Measurements from ENCODE around the gene KIF1A. TPM values are rescaled to one million over a fixed set of nuclear protein-coding genes. Genes with fewer than 3 reads are reported as not detected.
A peak's percentile ranks its signal among the peaks of the same experiment; 100 is the strongest.

Gene KIF1A
- total RNA-seq, 1 donor from 2014 or later = 90.9 TPM

DNA sequence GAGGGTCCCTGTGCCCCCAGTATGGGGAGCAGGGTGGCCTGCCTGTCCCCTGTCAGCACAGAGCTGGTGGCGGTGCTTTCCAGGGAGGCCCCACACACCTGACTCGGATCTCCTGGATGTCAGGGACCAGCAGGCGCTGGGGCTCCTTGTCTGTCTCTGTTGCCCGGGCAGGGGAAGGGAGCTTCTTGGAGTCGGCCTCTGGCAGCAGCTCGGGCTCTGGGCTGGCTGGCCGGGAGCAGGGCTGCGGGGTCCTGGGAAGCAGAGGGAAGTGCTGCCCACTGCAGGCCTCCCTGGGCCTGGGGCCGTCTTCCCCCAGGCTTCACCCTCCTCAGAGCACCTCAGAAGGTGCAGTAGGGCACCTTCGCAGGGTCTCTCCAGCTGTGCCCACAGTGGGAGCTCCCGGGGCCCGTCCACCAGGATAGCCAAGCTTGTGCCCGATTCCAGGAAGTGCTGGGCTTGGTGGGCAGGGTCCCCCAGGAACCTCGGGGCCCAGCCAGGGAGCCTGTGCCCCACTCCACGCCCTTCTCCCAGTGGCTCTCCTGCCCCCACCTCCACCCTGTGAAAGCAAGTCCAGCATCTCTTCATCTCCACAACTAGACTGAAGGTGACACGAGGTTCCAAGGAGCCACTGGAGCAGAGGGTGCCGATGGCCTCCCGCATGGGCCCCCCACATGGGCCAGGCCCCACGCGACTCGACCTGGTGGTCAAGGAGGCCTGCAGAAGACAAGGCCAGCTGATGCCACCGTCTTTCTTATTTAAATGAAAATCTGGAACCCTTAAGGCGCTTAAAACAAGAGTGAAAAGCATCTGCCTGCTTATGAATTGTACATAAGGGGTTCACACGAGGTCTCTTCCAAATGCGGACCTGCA is 100.1 kb downstream of the KIF1A start:
- no peaks in the 10 kb centered on the region for H3K36me3 Mint-ChIP-seq (ENCODE audit: low read depth)
- TF ChIP-seq, protein P1, sequence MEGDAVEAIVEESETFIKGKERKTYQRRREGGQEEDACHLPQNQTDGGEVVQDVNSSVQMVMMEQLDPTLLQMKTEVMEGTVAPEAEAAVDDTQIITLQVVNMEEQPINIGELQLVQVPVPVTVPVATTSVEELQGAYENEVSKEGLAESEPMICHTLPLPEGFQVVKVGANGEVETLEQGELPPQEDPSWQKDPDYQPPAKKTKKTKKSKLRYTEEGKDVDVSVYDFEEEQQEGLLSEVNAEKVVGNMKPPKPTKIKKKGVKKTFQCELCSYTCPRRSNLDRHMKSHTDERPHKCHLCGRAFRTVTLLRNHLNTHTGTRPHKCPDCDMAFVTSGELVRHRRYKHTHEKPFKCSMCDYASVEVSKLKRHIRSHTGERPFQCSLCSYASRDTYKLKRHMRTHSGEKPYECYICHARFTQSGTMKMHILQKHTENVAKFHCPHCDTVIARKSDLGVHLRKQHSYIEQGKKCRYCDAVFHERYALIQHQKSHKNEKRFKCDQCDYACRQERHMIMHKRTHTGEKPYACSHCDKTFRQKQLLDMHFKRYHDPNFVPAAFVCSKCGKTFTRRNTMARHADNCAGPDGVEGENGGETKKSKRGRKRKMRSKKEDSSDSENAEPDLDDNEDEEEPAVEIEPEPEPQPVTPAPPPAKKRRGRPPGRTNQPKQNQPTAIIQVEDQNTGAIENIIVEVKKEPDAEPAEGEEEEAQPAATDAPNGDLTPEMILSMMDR (conservative IDR thresholded peaks at IDR 0.05) = no peak
- H3K27ac Mint-ChIP-seq (ENCODE audit: unreplicated experiment) = peak overlapping the region; percentile 9
- no peaks in the 10 kb centered on the region for H3K9me3 Mint-ChIP-seq
- H3K4me1 Mint-ChIP-seq = no peaks in the 10 kb centered on the region
- no peak overlapping the region for H3K4me3 Mint-ChIP-seq
- no peaks in the 10 kb centered on the region for H3K27me3 Mint-ChIP-seq (ENCODE audit: low read depth)
- no peak for DNase-seq (ENCODE audit: low read depth, low spot score)

DNA sequence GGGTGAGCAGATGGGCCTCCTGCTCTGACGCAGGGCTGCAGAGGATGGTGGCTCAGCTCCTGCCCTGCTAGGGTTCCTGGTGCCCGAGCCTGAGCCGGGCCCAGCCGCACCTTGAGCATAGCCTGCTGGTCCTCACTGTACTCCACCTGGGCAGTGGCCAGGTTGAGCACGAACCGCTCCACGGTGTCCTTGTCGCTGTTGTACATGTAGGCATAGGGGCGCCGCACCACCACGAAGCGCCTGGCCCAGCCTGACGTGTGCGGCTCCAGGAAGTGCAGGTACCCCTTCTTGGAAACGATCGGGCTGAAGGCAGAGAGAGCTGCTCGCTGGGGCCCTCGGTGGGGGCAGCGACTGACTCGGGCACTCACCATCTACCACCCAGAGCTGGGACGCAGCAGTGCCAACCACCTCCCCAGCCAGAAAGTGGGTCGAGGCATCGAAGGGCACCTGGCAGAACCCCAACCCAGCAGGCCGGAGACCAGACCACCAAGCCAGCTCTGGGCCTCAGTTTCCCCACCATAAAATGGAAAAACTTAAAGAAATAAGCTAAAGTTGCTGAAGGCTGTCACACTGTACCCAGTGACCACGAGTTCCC is 101.0 kb downstream of the KIF1A start:
- Mint-ChIP-seq H3K9me3 (no peaks in the 10 kb centered on the region), H3K4me1 (no peaks in the 10 kb centered on the region), H3K27ac (ENCODE audit: unreplicated experiment) (no peak overlapping the region), H3K36me3 (ENCODE audit: low read depth) (no peaks in the 10 kb centered on the region), H3K27me3 (ENCODE audit: low read depth) (no peaks in the 10 kb centered on the region), H3K4me3 (no peak overlapping the region)
- TF ChIP-seq, protein P1 (conservative IDR thresholded peaks at IDR 0.05) = no peak
- DNase-seq (ENCODE audit: low read depth, low spot score) = no peak

DNA sequence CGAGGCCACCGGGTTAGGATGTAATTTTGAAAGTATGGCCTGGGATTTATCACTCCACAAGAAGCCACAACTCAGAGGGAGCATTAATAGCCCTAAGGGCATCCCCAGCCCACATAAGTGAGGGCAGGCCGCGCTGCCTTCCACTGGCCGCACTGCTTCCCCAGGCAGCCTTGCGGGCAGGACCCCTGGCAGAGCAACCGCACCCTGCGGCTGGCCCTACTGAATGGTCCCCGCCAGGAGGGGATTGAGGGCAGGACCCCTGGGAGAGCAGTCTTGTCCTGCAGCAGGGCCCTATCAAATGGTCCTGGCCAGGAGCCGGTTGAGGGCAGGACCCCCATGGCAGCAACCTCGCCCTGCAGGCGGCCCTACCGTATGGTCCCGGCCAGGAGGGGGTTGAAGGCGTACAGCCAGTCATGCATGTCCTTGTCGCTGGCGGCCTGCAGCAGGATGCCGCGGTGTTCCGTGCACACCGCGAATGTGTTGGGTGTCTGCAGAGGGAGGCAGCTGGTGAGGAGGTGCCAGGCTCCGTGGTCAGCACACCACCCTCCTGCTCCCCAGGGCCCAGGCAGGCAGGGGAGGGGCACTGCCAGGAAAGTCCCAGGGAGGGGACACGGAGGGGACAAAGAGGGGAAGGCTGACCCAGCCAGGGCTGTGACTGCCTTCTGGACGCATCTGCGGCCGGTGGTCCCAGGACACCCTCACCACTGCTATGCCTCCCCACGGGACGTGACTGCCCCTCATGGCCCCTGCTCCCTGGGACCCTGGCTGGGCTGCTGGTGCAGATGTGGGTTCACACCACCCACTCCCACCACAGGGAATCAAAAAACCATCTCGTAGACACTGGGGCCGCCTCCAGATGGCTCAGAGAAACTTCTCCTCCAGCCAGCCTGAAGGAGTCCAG is 102.1 kb downstream of the KIF1A start:
- TF ChIP-seq, protein P1 (conservative IDR thresholded peaks at IDR 0.05) = no peak
- H3K36me3 Mint-ChIP-seq (ENCODE audit: low read depth) = no peaks in the 10 kb centered on the region
- H3K27me3 Mint-ChIP-seq (ENCODE audit: low read depth) = no peaks in the 10 kb centered on the region
- no peak overlapping the region for H3K27ac Mint-ChIP-seq (ENCODE audit: unreplicated experiment)
- DNase-seq (ENCODE audit: low read depth, low spot score) = no peak
- H3K4me3 Mint-ChIP-seq = no peak overlapping the region
- no peaks in the 10 kb centered on the region for H3K9me3 Mint-ChIP-seq
- no peaks in the 10 kb centered on the region for H3K4me1 Mint-ChIP-seq

DNA sequence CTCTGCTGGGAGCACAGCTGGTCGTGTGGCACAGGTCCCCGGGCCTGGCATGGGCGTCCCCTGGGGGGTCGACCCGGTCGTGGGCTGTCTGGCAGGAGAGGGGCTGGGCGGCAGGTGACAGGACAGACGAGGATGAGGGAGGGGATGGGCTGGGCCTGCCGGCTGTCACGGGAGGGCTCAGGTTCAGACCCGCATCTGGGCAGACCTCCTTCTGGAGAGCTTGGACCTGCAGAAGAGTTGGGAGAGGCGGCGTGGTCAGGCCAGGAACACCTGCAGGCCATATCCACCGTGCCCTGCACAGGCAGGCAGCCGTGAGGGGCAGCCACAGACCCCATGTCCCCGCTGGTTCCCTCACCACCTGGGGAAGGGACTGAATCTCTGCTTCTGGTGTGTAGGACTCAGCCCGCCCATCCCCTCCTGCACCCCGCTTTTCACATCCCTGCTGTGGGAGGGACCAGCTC is 102.8 kb downstream of the KIF1A start:
- Mint-ChIP-seq H3K36me3 (ENCODE audit: low read depth) (no peaks in the 10 kb centered on the region), H3K27me3 (ENCODE audit: low read depth) (no peaks in the 10 kb centered on the region), H3K4me1 (no peaks in the 10 kb centered on the region), H3K27ac (ENCODE audit: unreplicated experiment) (no peak overlapping the region), H3K9me3 (no peaks in the 10 kb centered on the region), H3K4me3 (no peak overlapping the region)
- DNase-seq (ENCODE audit: low read depth, low spot score) = no peak
- TF ChIP-seq, protein P1 (conservative IDR thresholded peaks at IDR 0.05) = no peak

DNA sequence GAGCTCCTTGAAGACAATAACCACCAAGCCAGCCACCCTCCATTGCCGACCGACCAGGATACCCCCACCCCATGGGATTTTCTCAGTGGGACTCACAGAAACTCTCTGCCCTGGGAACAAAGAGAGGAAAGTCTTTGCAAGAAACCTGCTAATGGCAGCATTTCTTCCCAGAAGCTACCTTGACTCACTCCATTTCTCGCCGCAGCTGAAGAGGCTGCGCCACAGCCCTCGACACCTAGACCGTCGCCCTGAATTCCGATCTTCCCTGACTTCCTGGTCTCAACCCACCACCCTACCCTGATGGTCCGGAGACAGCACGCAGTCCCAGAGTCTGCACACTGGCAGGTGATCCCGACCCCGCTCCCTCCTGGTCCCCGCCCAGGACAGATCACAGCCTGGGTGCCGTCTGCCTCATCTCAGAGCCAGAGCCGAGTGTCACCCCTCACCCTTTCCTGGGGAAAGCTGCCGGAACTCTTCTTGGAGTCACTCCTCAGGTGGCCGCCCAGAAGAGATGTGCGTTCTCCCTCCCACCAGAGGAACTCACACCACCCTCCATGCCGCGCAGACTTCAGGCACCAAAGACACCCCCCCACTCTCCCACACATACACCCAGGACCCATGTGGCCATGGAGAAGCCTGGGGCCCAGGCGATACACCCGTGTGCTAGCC is 103.8 kb downstream of the KIF1A start:
- DNase-seq (ENCODE audit: low read depth, low spot score) = no peak
- no peaks in the 10 kb centered on the region for H3K4me1 Mint-ChIP-seq
- H3K36me3 Mint-ChIP-seq (ENCODE audit: low read depth) = no peaks in the 10 kb centered on the region
- H3K27me3 Mint-ChIP-seq (ENCODE audit: low read depth) = no peaks in the 10 kb centered on the region
- no peaks in the 10 kb centered on the region for H3K9me3 Mint-ChIP-seq
- TF ChIP-seq, protein P1 (conservative IDR thresholded peaks at IDR 0.05) = no peak
- no peak overlapping the region for H3K4me3 Mint-ChIP-seq
- peak overlapping the region; percentile 89 for H3K27ac Mint-ChIP-seq (ENCODE audit: unreplicated experiment)

Data from neural crest cell (in vitro differentiated cells).